Osteocyte (in vitro differentiated cells): ENCODE results near the gene APOL6. TPM values are rescaled to one million over a fixed set of nuclear protein-coding genes. Genes with fewer than 3 reads are reported as not detected.

Experiments
- DNase-seq: peaks from one replicate; pipeline ENCODE4 v3.0.0; 2021; ENCODE audit warnings: mixed read lengths; ENCODE audit not compliant: unreplicated experiment; ENCODE audit errors: extremely low spot score
- H3K27ac Mint-ChIP-seq: one replicate; pipeline ENCODE4 v1.8.0; 2021; ENCODE audit warnings: mild to moderate bottlenecking, mixed read lengths; ENCODE audit not compliant: unreplicated experiment
- H3K27me3 Mint-ChIP-seq: one replicate; pipeline ENCODE4 v1.8.0; 2021; ENCODE audit warnings: mixed read lengths; ENCODE audit not compliant: unreplicated experiment
- H3K36me3 Mint-ChIP-seq: one replicate; pipeline ENCODE4 v1.8.0; 2021; ENCODE audit warnings: mixed read lengths; ENCODE audit not compliant: unreplicated experiment
- H3K4me1 Mint-ChIP-seq: one replicate; pipeline ENCODE4 v1.8.0; 2021; ENCODE audit warnings: mixed read lengths; ENCODE audit not compliant: unreplicated experiment
- H3K4me3 Mint-ChIP-seq: one replicate; pipeline ENCODE4 v1.8.0; 2021; ENCODE audit warnings: mild to moderate bottlenecking, moderate library complexity, mixed read lengths; ENCODE audit not compliant: unreplicated experiment
- H3K9me3 Mint-ChIP-seq: one replicate; pipeline ENCODE4 v1.8.0; 2021; ENCODE audit warnings: mixed read lengths; ENCODE audit not compliant: unreplicated experiment
- total RNA-seq: library from RNA; stranded (reverse); gene quantifications from 2 replicates; pipeline ENCODE4 v1.2.1, GENCODE V29; 2021
- TF ChIP-seq, protein P1 (sequence below): fragments of 200-600 bp; sonication (generic); IDR thresholded peaks from 2 replicates; pipeline ENCODE4 v1.5.0; 2021; ENCODE audit warnings: antibody characterized with exemption, mild to moderate bottlenecking, moderate library complexity

Gene APOL6
- total RNA-seq, 1 donor from 2014 or later: 11.8 TPM

DNA sequence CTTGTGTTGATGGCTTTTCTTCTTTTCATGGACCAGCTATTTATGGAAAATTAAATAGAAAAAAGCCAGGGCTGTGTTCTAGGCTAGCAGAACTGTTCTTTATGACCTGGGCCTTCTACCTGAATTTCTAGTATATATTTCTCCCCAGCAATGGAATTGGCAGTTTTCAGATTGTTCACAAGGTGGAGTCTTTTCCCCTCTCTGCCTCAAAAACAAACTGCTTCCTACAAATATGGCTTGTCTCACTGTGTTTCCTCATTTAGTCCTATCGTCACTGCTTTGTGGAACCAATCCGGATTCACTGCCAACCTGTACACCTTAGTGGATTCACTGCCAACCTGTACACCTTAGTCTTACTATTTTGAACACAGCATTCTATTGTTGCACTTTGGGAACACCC lies 64.4 kb downstream of the APOL6 start:
- no peaks in the 10 kb centered on the region for H3K9me3 Mint-ChIP-seq
- no peaks in the 10 kb centered on the region for H3K36me3 Mint-ChIP-seq
- H3K4me1 Mint-ChIP-seq: peaks cover 15% of the 10 kb centered on the region
- H3K4me3 Mint-ChIP-seq: no peak overlapping the region
- no peak for DNase-seq
- no peak overlapping the region for H3K27ac Mint-ChIP-seq
- H3K27me3 Mint-ChIP-seq: peaks cover 5% of the 10 kb centered on the region
- TF ChIP-seq, protein P1, sequence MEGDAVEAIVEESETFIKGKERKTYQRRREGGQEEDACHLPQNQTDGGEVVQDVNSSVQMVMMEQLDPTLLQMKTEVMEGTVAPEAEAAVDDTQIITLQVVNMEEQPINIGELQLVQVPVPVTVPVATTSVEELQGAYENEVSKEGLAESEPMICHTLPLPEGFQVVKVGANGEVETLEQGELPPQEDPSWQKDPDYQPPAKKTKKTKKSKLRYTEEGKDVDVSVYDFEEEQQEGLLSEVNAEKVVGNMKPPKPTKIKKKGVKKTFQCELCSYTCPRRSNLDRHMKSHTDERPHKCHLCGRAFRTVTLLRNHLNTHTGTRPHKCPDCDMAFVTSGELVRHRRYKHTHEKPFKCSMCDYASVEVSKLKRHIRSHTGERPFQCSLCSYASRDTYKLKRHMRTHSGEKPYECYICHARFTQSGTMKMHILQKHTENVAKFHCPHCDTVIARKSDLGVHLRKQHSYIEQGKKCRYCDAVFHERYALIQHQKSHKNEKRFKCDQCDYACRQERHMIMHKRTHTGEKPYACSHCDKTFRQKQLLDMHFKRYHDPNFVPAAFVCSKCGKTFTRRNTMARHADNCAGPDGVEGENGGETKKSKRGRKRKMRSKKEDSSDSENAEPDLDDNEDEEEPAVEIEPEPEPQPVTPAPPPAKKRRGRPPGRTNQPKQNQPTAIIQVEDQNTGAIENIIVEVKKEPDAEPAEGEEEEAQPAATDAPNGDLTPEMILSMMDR: no peak

DNA sequence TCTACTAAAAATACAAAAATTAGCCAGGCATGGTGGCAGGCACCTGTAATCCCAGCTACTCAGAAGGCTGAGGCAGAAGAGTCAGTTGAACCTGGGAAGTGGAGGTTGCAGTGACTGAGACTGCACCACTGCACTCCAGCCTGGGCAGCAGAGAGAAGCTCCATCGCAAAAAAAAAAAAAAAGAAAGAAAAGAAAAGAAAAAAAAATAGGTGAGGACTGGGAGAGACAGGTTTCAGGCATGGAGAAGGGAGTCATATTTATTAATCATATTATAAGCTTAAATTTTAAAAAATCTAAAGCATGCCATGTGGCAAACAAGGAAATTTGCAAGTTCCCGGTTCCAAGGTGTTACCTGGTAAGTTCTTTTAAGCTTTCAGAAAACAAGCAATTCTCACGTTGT lies 69.3 kb downstream of the APOL6 start, which contains the start of gene APOL5:
APOL5 (plus strand) TSS at position 301 of the 400 bp plus-strand sequence; CDS start at position 301, 0 bp downstream.
- no peaks in the 10 kb centered on the region for H3K36me3 Mint-ChIP-seq
- H3K27ac Mint-ChIP-seq: no peak within 1 kb of the TSS
- H3K4me1 Mint-ChIP-seq: no peaks in the 10 kb centered on the region
- H3K4me3 Mint-ChIP-seq: no peak within 1 kb of the TSS
- TF ChIP-seq, protein P1: no peak
- DNase-seq: no peak
- H3K27me3 Mint-ChIP-seq: peaks cover 5% of the 10 kb centered on the region
- H3K9me3 Mint-ChIP-seq: peaks cover 3% of the 10 kb centered on the region

Other genes with a start within 250 kb of the APOL6 start
- 26.4 and 28.5 TPM in 2 replicates for gene MCM5, start 248.3 kb upstream of the APOL6 start, total RNA-seq
- gene RASD2, start 107.6 kb upstream of the APOL6 start, total RNA-seq: not detected in 2 replicates
- gene MB, start 31.1 kb upstream of the APOL6 start, total RNA-seq: not detected in 2 replicates
- not detected in 2 replicates for gene APOL5, start 69.4 kb downstream of the APOL6 start, total RNA-seq